HG03196 (cell line): ENCODE measurements around the gene HRH4.

Experiments used
- ATAC-seq: cut with Tn5 transposase; IDR thresholded peaks from one replicate; pipeline ENCODE4 v1.9.1; 2021; ENCODE audit not compliant: unreplicated experiment

Gene HRH4

GRCh38 chr18:24502667-24503523, 42.5 kb downstream of the HRH4 start:
- ATAC-seq, result no peak

GRCh38 chr18:24504401-24504800, 44.0 kb downstream of the HRH4 start:
- ATAC-seq, result no peak

- ATAC-seq, result no peak
Observed at GRCh38 chr18:24506175-24506574, 45.7 kb downstream of the HRH4 start.

- ATAC-seq, result no peak
Observed at GRCh38 chr18:24509435-24509834, 49.0 kb downstream of the HRH4 start.

- ATAC-seq, result no peak
Observed at GRCh38 chr18:24514439-24514838, 54.0 kb downstream of the HRH4 start.

GRCh38 chr18:24515721-24516120, 55.3 kb downstream of the HRH4 start:
- no peak for ATAC-seq

- ATAC-seq, result no peak
Observed at GRCh38 chr18:24516261-24516660, 55.8 kb downstream of the HRH4 start.

- ATAC-seq, result no peak
Observed at GRCh38 chr18:24517554-24517953, 57.1 kb downstream of the HRH4 start.

- no peak for ATAC-seq
Observed at GRCh38 chr18:24518596-24518995, 58.2 kb downstream of the HRH4 start.
